GDM1 (cell line): ENCODE measurements around the gene OR5AU1.
"Not testable (repeated sequence)": the region's sequence is repeated elsewhere in the genome, so short reads cannot be mapped to it uniquely, and the experiment has no call there.

Source experiments
- DNase-seq: peaks from one replicate; lab custom pipeline; 2025; lab: John Stamatoyannopoulos, UW

OR5AU1 gene

DNA sequence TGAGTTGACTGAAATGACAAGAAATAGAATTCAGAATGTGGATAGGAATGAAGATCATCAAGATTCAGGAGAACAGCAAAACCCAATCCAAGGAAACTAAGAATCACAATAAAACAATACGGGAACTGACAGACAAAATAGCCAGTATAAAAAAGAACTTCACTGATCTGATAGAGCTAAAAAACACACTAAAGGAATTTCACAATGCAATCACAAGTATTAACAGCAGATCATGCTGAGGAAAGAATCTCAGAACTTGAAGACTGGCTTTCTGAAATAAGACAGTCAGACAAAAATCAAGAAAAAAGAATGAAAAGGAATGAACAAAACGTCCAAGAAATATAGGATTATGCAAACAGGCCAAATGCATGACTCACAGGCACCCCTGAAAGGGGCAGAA lies 15.3 kb upstream of the OR5AU1 start:
- no peak for DNase-seq

DNA sequence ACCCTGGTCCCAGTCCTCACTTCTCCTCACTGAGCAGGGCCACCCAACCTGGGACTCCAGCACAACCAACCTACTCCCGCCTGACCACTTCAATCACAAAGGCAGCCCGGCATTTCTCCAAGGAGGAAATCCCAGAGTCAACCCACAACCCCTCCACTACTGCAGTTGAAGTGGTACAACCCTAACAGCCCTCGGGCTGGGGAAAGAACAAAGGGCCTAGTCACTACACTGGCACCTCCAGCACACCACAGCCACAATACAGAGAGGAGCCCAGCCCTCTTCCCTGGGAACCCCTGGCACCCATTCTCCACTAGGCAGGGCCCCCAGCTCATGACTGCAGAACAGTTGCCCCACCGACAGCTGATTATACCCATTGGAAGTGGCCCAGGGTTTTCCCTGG lies 13.7 kb upstream of the OR5AU1 start:
- no peak for DNase-seq

DNA sequence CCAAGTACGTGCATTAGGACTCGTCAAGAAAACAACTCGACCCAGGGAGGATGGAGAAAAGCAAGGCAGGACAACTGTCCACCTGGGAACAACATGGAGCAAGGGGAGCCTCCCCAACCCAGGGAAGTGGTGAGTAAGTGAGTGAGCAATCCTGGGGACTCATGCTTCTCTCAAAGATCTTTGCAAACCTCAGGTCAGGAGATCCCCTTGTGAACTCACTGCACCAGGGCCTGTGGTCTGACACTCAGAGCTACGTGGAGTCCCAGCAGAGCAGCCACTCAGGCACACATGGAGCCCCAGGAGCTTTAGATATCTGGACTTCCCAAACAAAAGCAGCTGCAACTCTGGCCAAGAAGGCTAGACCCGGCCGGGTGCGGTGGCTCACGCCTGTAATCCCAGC lies 12.2 kb upstream of the OR5AU1 start:
- no peak for DNase-seq

DNA sequence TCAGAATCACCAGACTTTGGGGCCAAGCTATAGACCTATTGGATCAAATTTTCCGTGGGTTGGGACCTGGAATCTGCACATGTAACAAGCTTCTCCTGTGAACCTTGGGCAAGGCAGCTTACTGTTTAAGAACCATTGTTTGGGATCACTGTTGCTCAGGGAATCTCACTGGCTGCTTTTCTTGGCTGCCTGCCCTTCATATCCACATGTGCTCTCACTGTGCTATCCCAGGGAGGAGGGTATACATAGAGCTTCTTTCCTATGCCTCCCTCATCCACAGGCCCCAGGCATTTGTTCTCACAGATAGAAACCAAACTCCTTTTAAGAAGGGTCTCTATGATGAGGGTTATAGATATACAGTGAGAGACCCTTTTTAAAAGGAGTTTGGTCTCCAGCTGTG lies 9.8 kb upstream of the OR5AU1 start:
- not testable (repeated sequence) for DNase-seq

DNA sequence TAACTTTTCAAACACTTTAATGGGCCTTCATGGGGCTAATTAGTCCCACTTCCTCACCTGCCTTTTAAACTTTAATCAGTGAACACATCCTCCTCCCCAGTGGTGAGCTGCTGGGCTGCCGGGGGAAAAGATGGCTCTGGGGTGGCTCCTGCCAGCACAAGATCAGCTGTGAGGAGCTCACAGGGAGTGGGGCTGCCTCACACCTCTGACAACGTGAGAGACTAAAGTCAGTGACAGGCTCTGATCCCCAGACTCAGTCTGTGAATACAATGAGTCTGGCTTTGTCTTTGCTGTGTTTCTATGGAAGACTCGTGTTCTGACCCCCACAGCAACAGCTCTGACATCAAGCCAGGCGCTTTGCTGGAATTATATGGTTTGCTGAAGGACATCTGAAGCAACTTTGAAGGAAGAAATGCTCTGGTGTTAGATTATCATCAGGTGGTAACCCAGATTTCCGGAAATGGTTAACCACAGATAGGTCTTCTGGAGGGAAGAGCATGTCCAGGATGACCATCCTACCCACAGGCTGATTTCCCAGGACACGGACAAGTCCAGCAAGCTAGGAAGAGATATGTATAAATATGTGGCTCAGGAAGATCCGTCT lies 9.2 kb upstream of the OR5AU1 start:
- DNase-seq, result not testable (repeated sequence)

DNA sequence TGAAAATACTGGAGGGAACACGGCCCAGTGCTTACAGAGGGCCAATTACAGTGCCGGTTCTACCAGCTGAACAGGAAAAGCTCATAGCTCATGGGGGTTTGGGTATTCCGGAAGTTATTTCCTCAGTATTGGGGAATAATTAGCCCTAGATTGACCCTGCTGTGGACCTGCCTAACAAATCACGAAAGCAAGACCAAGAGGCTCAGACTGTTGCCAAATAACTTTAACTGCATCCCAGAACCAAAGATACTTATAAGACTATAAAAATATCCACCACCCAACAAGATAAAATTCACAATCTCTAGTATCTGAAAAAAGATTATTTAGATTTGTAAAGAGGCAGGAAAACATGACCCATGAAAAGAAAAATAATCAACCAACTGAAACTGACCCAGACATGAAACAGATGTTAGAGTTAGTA lies 8.0 kb upstream of the OR5AU1 start:
- DNase-seq, result no peak

DNA sequence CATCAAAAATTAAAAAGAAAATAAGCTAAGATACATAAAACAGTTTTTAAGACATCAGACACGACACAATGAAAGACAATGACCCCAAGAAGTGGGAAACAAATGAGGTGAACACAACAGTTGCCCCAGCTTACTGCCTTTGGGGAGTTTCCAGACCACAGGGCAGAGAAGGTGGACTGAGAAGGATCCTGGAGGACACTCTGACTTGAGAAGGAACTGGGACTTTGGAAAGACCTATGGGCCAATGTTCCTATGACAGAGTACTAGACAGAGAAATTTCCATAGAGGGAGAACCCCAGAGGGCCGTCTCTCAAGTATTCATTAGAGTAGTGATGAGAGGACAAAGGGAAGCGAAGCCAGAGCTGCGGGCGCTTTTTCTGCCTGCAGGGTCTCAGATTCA lies 6.2 kb upstream of the OR5AU1 start:
- no peak for DNase-seq

DNA sequence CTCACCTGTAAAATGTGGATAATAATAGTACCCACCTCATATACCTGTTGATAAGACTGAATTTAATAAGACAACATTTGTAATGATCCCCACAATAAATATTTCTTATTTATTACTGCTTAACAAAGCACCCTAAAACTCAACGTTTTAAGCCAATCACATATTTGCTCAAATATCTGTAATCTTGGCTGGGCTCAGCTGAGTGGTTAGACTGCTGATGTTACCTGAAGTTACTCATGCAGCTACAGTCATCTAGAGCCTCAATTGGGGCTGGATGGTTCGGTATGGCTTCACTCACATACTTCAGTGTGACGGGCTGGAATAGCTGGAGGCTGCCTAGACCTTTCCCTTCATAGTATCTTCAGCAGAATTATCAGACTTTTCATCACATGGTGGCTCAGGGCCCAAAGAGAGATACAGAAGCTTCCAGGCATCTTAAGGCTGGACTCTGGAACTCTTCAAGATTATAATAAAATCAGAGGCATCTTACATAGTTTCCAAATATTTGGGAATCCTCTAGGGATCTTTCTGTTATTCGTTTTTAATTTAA lies 4.3 kb upstream of the OR5AU1 start:
- DNase-seq, result no peak

DNA sequence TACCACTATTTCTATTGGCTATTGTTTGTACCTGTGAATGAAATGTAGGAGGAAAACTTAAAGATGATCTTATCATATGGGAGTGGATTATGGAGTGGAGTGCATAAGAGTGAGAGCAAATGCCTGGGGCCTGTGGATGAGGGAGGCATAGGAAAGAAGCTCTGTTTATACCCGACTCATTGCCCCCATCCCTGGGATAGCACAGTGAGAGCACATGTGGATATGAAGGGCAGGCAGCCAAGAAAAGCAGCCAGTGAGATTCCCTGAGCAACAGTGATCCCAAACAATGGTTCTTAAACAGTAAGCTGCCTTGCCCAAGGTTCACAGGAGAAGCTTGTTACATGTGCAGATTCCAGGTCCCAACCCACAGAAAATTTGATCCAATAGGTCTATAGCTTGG lies 2.3 kb upstream of the OR5AU1 start:
- not testable (repeated sequence) for DNase-seq

DNA sequence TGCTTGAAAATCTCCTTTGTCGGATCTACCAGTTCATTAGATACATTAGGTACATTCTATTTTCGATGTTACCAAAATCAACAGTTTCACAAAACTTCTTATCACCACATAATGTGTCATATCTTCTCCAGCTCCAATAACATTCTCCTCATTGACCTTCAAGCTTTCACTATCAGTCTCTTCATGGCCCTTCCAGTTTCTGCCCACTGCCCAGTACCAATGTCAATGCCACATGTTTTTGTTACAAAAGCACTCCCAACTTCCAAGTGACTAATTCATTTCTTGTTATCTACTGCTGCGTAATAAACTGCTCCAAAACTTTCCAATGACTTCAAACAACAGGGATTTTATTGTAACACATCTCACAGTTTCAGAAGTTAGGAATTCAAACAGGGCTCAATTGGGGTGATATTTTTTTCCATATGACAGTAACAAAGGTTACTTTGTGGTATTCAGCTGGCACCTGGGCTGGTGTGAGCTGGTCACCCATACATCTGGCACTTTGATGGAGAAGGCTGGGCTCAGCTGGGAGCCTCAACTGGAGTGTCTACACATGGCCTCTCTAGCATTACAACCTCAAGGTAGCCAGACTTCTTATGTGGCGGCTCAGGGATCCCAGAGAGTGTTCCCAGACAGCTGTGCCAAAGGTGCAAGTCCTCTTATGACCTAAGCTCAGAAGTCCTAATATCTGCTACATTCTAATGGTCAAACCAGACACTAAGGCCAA lies 6.1 kb downstream of the OR5AU1 start:
- no peak for DNase-seq

DNA sequence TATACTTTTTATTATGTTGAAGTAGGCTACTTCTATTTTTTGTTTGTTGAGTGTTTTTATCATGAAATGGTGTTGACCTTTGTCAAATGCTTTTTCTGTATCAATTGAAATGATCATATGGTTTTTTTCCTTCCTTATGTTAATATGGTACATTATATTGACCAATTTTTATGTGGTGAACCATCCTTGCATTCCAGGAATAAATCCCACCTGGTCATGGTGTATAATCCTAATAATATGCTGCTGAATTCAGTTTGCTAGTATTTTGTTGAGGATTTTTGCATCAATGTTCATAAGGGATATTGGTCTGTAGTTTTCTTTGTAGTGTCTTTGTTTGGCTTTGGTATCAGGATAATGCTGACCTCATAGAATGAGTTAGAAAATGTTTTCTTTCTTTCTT lies 10.4 kb downstream of the OR5AU1 start:
- no peak for DNase-seq

DNA sequence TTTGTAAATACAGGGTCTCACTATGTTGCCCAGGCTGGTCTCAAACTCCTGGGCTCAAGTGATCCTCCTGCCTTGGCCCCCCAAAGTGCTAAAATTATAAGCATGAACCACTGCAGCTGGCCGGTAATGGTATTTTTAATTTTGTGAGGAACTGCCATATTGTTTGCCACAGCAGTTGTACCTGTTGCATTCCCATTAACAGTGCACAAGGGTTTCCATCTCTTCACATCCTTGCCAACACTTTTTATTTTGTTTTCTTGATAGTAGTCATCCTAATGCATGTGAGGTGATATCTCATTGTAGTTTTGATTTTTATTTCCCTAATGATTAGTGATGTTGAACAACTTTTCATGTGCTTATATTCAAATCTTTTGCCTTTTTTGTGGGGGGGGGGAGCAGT lies 13.5 kb downstream of the OR5AU1 start:
- no peak for DNase-seq

DNA sequence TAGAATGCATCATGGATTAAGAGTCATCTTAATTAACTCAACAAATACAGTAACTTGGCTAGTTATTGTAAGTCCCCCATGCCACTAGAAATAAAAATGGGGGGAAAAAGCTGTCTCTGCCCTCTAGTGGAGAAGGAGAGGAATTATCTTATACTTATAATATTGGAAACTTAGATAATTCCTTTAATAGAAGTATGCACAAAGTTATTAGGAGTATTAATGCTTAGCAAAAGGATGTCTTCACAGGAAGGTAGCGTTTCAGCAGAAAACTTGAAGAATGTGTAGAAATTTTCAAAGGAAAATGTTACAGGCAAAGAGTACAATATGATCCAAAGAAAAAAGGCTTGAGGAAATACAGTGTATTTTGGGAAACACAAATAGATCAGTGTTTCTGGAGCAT lies 19.8 kb downstream of the OR5AU1 start:
- no peak for DNase-seq

DNA sequence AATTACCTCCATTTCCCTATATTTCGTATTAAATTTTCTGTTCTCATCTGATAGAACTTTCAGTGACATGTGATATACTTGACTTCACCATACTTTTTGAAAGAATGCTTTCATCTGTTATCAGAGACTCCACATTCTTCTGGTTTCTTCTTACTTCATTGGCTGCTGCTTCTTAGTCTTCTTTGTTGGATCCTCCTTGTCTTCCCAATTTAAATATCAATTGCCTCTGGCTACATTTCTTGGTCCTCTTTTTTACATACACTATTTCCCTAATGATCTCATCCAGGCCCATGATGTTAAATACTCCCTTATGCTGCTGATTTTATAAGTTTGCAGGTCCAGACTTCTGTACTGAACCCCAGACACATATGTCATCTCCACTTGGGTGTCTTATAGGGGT lies 22.0 kb downstream of the OR5AU1 start:
- no peak for DNase-seq

DNA sequence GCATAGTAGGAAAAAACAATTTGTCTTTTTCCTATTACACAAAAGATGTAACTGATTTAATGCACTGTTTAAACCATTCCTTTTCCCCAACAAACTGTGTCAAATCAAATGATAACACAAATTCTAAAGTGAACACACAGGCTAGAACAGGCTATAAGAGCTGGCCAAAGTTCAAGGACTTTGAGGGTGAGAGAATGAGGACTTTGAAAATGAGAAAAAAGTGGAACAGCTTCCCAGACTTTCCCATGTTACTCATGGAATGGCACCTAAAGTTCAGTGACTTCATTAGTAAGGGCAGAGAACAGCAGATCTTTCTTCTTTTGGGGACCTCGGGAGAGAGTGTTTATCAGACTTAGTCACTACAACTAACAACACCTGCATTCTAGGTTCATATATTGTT lies 32.4 kb downstream of the OR5AU1 start:
- no peak for DNase-seq

DNA sequence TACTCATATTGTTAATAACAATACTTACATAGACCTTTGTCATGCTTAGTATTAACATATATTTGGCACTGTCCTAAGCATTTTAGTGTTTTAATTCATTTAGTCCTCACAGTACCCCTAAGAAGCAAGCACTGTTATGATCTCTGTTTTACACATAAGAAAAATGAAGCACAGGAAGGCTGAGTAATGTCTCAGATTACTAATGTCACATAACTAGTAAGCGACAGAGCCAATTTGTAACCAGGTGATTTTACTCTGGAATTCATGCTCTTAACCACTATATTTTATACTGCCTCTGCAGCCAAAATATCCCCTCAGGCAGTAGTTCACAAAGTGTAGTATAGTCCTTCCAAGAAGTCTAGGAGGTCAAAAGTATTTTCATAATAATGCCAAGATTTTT lies 34.7 kb downstream of the OR5AU1 start:
- DNase-seq, result no peak

DNA sequence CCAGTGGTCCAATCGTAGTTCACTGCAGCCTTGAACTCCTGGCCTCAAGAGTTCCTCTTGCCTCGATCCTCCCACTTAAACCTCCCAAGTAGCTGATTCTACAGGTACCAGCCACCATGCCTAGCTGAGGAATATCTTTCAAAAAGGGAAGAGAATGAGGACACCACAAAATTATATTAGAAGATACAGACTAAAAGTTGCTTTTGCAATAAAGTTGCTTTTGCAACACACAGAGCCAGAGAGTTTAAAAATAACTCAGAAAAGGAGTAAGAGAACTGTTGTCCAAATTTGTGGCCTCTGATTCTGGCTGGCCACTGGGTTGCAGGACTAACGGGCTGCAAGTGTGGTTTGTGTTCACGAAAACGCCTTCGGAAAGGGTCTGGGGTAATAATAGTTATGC lies 35.2 kb downstream of the OR5AU1 start:
- no peak for DNase-seq

DNA sequence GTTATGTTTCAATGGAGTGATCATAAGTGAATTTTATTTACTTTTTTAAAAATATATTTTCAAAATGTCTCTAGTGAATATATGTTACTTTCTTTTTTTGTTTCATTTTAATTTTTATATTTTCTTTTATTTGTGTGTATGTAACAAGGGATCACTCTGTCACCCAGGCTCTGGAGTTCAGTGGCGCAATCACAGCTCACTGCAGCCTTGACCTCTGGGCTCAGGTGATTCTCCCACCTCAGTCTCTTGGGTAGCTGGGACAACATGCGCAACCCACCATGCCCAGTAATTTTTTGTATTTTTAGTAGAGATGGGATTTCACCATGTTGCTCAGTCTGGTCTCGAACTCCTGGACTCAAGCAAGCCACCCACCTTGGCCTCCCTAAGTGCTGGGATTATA lies 36.9 kb downstream of the OR5AU1 start:
- DNase-seq, result no peak

DNA sequence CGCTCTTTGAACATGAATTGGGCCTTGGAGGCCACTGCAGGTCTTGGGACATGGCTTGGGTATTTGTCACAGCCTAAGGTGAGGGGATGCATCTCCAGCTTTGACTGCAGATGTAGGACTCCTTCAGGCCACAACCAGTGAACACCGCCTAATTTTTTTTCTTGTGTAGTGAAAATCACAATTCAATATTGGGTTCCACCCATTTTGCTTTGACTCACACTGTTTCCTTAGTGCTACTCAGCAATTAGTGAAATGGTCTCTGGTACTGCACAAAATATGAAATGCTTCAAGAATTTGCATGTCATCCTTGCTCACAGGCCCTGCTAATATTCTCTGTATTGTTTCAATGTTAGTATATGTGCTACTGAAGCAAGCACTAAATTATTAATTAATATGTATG lies 42.5 kb downstream of the OR5AU1 start:
- no peak for DNase-seq

DNA sequence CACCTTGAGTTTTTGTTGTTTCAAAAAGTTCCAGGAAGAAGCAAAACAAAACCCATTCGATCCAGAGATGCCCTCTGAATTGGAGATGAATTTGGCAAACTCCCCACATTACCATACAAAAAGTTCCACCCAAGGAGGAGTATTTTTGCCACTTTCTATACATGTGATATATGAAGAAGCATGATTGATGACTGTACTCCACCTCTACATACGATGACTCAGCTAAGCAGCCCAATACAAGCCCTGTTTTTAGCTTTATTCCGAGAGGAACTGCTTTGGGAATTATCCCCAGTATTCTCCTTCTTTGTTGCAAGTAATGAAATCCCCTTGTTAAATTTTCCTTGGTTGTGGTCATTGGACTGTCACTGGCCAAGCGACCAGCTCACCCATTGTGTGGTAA lies 43.6 kb downstream of the OR5AU1 start:
- no peak for DNase-seq

DNA sequence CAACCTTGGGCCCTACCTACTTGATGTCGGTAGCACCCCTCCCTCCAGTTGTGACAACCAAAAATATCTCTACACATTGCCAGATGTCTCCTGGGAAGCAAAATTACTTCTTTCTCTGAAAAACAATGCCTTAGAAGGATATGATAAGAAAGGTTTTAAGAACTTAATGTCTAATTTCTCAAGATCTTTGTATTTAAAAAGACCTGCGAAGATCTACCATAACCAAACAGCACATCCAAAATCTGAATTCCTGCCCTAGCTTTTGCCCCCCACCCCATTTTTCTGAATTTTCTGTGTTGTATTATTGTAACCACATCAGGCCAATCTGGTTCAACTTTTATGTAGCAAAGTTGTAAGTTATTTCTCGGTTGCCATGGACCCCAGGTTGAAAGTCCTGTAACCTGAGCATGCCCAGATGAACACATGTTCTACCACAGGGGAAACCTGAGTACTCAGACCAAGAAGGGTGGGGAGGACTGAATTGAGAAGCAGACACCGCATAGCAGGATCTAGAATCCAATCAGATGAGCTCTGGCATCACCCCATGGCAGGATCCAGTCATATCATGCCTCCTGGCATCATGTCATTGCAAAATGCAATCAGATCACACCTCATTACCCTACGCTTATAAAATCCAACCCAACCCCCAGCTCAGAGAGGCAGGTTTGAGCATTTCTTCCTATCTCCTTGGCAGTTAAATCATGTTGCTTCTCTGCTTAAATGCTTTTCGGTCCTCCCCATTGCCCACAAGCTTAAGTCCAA lies 46.3 kb downstream of the OR5AU1 start:
- no peak for DNase-seq

DNA sequence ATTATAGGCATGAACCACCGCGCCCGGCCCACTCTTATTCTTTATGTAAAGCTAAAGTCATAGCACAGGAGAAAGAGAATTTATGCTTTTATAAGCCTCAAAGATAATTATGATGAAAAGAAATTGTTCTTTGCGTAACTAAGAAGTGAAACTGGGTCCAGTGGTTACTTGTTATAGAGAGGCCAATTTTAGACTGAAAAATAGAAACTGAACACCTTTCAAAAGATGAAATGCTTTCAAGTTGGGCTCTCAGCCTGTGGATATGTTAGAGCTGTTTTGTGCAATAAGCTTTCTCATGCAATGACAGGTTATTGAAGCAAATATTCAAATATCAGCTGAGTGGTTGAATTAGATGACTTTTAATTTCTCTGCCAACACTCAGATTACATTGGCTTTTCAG lies 47.1 kb downstream of the OR5AU1 start:
- no peak for DNase-seq

DNA sequence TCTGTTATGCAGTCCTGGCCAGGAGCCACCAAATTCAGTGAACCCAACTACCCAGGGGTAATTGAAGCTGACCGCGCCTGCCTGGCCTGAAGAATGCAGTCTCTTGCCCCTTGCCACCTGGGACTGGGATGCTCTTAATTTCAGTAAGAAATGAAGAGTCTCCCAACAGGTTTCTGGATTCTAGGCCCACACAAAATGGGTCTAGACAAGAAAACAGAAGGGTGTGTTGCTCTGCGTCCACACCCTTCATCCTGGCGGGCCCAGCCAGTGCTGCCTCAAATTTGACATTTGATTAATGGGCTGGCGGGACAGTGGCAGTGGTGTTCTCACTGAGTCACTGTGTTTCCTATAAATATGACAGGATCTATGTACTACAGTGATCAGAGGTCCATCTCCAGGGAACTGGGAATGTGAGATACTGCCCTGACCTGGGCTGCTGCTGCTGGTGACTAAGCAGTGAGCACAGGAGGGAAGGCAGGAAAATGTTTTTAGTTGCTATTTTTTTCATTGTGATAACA lies 48.5 kb downstream of the OR5AU1 start:
- no peak for DNase-seq
